SK-N-SH treated with all-trans-retinoic acid at 6 μM for 48 hours (cell line): ENCODE data around the gene SYT12.

ENCODE experiments used
- CSDC2 ChIP-seq: fragments of 250-450 bp; sonication (Bioruptor Pico); IDR thresholded peaks from 2 replicates; pipeline ENCODE4 v1.5.0; 2020; ENCODE audit warnings: mild to moderate bottlenecking, moderate library complexity
- RARB ChIP-seq: fragments of 250-450 bp; sonication (Bioruptor Pico); IDR thresholded peaks from 2 replicates; pipeline ENCODE4 v1.8.0; 2021; ENCODE audit warnings: mild to moderate bottlenecking, moderate library complexity
- ZFP3 ChIP-seq: fragments of 250-450 bp; sonication (Bioruptor Pico); IDR thresholded peaks from 2 replicates; pipeline ENCODE4 v1.5.0; 2020; ENCODE audit warnings: mild to moderate bottlenecking, moderate library complexity
- ZFP30 ChIP-seq: fragments of 450-650 bp; formaldehyde crosslinking; IDR thresholded peaks from 2 replicates; pipeline ENCODE4 v1.5.0; 2022; ENCODE audit warnings: mild to moderate bottlenecking, moderate library complexity
- ZNF8 ChIP-seq: fragments of 450-650 bp; formaldehyde crosslinking; IDR thresholded peaks from 2 replicates; pipeline ENCODE4 v1.5.0; 2020; ENCODE audit warnings: mild to moderate bottlenecking, moderate library complexity
- TF ChIP-seq, protein P1 (sequence below): fragments of 250-450 bp; sonication (Bioruptor Pico); IDR thresholded peaks from 2 replicates; pipeline ENCODE4 v1.8.0; 2020; ENCODE audit warnings: mild to moderate bottlenecking, moderate library complexity, borderline replicate concordance

- TF ChIP-seq, protein P1, sequence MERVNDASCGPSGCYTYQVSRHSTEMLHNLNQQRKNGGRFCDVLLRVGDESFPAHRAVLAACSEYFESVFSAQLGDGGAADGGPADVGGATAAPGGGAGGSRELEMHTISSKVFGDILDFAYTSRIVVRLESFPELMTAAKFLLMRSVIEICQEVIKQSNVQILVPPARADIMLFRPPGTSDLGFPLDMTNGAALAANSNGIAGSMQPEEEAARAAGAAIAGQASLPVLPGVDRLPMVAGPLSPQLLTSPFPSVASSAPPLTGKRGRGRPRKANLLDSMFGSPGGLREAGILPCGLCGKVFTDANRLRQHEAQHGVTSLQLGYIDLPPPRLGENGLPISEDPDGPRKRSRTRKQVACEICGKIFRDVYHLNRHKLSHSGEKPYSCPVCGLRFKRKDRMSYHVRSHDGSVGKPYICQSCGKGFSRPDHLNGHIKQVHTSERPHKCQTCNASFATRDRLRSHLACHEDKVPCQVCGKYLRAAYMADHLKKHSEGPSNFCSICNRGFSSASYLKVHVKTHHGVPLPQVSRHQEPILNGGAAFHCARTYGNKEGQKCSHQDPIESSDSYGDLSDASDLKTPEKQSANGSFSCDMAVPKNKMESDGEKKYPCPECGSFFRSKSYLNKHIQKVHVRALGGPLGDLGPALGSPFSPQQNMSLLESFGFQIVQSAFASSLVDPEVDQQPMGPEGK (CRISPR knock-in tag), result no peak
- no peak for TF ChIP-seq RARB (CRISPR knock-in tag)
- no peak for TF ChIP-seq ZNF8
- no peak for TF ChIP-seq CSDC2 (CRISPR knock-in tag)
- TF ChIP-seq ZFP3 (CRISPR knock-in tag), result no peak
- TF ChIP-seq ZFP30 (CRISPR knock-in tag), result no peak
Observed at GRCh38 chr11:67095214-67095507, 72.2 kb downstream of the SYT12 start.
